NT2/D1 (cell line): ENCODE data around the gene MRPL58.

ENCODE experiments used
- YY1 ChIP-seq: IDR thresholded peaks from 2 replicates; pipeline ENCODE4 v1.6.1; 2011; ENCODE audit not compliant: insufficient read length, insufficient read depth
- ZNF274 ChIP-seq: IDR thresholded peaks from 2 replicates; pipeline ENCODE4 v1.6.1; 2011; ENCODE audit warnings: mild to moderate bottlenecking, low read depth, low read length

- TF ChIP-seq YY1, result no peak
- no peak for TF ChIP-seq ZNF274
Observed at GRCh38 chr17:75069783-75070182, 57.3 kb downstream of the MRPL58 start.
